Keratinocyte (primary cell): Measurements from ENCODE around the gene ARHGAP45. TPM values are rescaled to one million over a fixed set of nuclear protein-coding genes. Genes with fewer than 3 reads are reported as not detected.
A peak's percentile ranks its signal among the peaks of the same experiment; 100 is the strongest.

ENCODE experiments used
- DNase-seq: peaks from one replicate; pipeline ENCODE4 v3.0.0-alpha.2; 2011; ENCODE audit warnings: low read depth, missing footprints, low spot score
- FAIRE-seq: peaks from 2 replicates; lab custom pipeline; 2011; peaks lifted over from hg19 to GRCh38; lab: Jason Lieb, UNC
- H2AFZ ChIP-seq: 2 replicates; pipeline ENCODE4 v1.6.0; 2012; ENCODE audit warnings: low read length, control low read depth, inconsistent platforms; ENCODE audit not compliant: control insufficient read depth
- H3K27ac ChIP-seq: 2 replicates; pipeline ENCODE4 v1.5.1; 2011; ENCODE audit warnings: low read length; ENCODE audit not compliant: control insufficient read depth, insufficient read depth
- H3K27me3 ChIP-seq: 3 replicates; pipeline ENCODE4 v1.6.0; 2011; ENCODE audit warnings: low read length; ENCODE audit not compliant: control insufficient read depth, insufficient read depth; ENCODE audit errors: extremely low read depth
- H3K36me3 ChIP-seq, 2 experiments: 2 replicates in 1 of 2; 3 replicates in 1 of 2; pipeline ENCODE4 v1.5.1; 2011; ENCODE audit warnings: low read length in 2 of 2, mild to moderate bottlenecking in 1 of 2; ENCODE audit not compliant: control insufficient read depth in 2 of 2, insufficient read depth in 2 of 2; ENCODE audit errors: extremely low read depth in 1 of 2
- H3K4me1 ChIP-seq: 3 replicates; pipeline ENCODE4 v1.5.1; 2011; ENCODE audit warnings: low read length; ENCODE audit not compliant: control insufficient read depth, insufficient read depth; ENCODE audit errors: extremely low read depth
- H3K4me2 ChIP-seq: 3 replicates; pipeline ENCODE4 v1.6.0; 2011; ENCODE audit warnings: low read depth, low read length; ENCODE audit not compliant: control insufficient read depth, insufficient read depth; ENCODE audit errors: extremely low read depth
- H3K4me3 ChIP-seq, 3 experiments: fragments of 200-600 bp in 1 of 3; sonication (generic) in 1 of 3; 2 replicates in 2 of 3; 3 replicates in 1 of 3; pipeline ENCODE4 v1.5.1; 2011 to 2016; ENCODE audit warnings: low read length in 3 of 3, mild to moderate bottlenecking in 3 of 3, control low read depth in 2 of 3, inconsistent platforms in 1 of 3, low read depth in 1 of 3, mixed read lengths in 1 of 3, mixed run types in 1 of 3, moderate library complexity in 1 of 3; ENCODE audit not compliant: control insufficient read depth in 2 of 3, insufficient read depth in 2 of 3; ENCODE audit errors: extremely low read depth in 1 of 3
- H3K79me2 ChIP-seq: 2 replicates; pipeline ENCODE4 v1.6.0; 2012; ENCODE audit warnings: low read length; ENCODE audit not compliant: control insufficient read depth, insufficient read depth
- H3K9ac ChIP-seq: 3 replicates; pipeline ENCODE4 v1.6.0; 2011; ENCODE audit warnings: low read length; ENCODE audit not compliant: control insufficient read depth, insufficient read depth; ENCODE audit errors: extremely low read depth
- H3K9me1 ChIP-seq: 3 replicates; pipeline ENCODE4 v1.6.0; 2011; ENCODE audit warnings: low read length; ENCODE audit not compliant: control insufficient read depth, insufficient read depth; ENCODE audit errors: extremely low read depth
- H3K9me3 ChIP-seq: 2 replicates; pipeline ENCODE4 v1.5.1; 2012; ENCODE audit warnings: low read depth, low read length; ENCODE audit not compliant: control insufficient read depth
- H4K20me1 ChIP-seq: 3 replicates; pipeline ENCODE4 v1.6.0; 2011; ENCODE audit warnings: low read length; ENCODE audit not compliant: control insufficient read depth, insufficient read depth; ENCODE audit errors: extremely low read depth
- EZH2 ChIP-seq: IDR thresholded peaks from one replicate; pipeline ENCODE4 v1.6.1; 2012; ENCODE audit warnings: inconsistent platforms, mild to moderate bottlenecking, low read length, moderate library complexity
- dilution Hi-C: fragments of 300-500 bp; cut with MboI; formaldehyde crosslinking; loops from one replicate; pipeline ENCODE4 v1.7.0; 2020; ENCODE audit warnings: low sequenced_read_pairs; ENCODE audit not compliant: extremely low pct_ligation_motif_present
- polyA plus RNA-seq, 5 experiments: library from polyadenylated mRNA; depleted of rRNA in 3 of 5; stranded (reverse) in 3 of 5; stranded (forward) in 1 of 5; unstranded in 1 of 5; fragments of >200 nt; gene quantifications; 1 replicate in 1 of 5; 2 replicates in 3 of 5; 3 replicates in 1 of 5; pipeline versions ENCODE4 v1.2.1 to v1.2.3, GENCODE V29; 2011 to 2012; ENCODE audit warnings: missing spikeins in 2 of 5, low read depth in 1 of 5, low replicate concordance in 1 of 5
- TF ChIP-seq, protein P1 (sequence below), 3 experiments: IDR thresholded peaks in 1 of 3; conservative IDR thresholded peaks in 1 of 3; optimal IDR thresholded peaks in 1 of 3; 2 replicates in 2 of 3; 3 replicates in 1 of 3; pipeline versions ENCODE3 to v1.5.1; 2011; ENCODE audit warnings: low read length in 3 of 3, mild to moderate bottlenecking in 3 of 3, moderate library complexity in 2 of 3, control low read depth in 1 of 3, inconsistent platforms in 1 of 3; ENCODE audit not compliant: insufficient read depth in 2 of 3; ENCODE audit errors: extremely low read depth in 1 of 3

Gene ARHGAP45
- polyA plus RNA-seq, 1 donor (not counting 4 experiments of a cell fraction or from before 2014, with no cell fraction given), result 0.56 TPM

- Histone ChIP-seq H3K9me3 (no peaks in the 10 kb centered on the region), H3K4me1 (peaks cover 26% of the 10 kb centered on the region), H3K9ac (no peak overlapping the region), H3K4me3 (no peak overlapping the region), H3K27me3 (no peaks in the 10 kb centered on the region), H3K27ac (no peak overlapping the region), H3K9me1 (no peaks in the 10 kb centered on the region), H3K79me2 (peaks cover 2% of the 10 kb centered on the region), H4K20me1 (no peaks in the 10 kb centered on the region), H2AFZ (no peak overlapping the region), H3K36me3 (peaks cover 9 to 12% of the 10 kb centered on the region in 2 experiments), H3K4me2 (no peak overlapping the region)
- TF ChIP-seq, protein P1, sequence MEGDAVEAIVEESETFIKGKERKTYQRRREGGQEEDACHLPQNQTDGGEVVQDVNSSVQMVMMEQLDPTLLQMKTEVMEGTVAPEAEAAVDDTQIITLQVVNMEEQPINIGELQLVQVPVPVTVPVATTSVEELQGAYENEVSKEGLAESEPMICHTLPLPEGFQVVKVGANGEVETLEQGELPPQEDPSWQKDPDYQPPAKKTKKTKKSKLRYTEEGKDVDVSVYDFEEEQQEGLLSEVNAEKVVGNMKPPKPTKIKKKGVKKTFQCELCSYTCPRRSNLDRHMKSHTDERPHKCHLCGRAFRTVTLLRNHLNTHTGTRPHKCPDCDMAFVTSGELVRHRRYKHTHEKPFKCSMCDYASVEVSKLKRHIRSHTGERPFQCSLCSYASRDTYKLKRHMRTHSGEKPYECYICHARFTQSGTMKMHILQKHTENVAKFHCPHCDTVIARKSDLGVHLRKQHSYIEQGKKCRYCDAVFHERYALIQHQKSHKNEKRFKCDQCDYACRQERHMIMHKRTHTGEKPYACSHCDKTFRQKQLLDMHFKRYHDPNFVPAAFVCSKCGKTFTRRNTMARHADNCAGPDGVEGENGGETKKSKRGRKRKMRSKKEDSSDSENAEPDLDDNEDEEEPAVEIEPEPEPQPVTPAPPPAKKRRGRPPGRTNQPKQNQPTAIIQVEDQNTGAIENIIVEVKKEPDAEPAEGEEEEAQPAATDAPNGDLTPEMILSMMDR (optimal IDR thresholded peaks at IDR 0.05 in 1 of 3, IDR thresholded peaks at IDR 0.05 in 1 of 3, conservative IDR thresholded peaks at IDR 0.05 in 1 of 3; ENCODE audit: extremely low read depth in 1 of 3, insufficient read depth in 2 of 3, low read length in 3 of 3), result no peak
- no peak for TF ChIP-seq EZH2
- dilution Hi-C loops, result no loop called here
- FAIRE-seq, result no peak
- DNase-seq, result no peak
Measured at GRCh38 chr19:1105873-1106840, 39.2 kb downstream of the ARHGAP45 start.

DNA sequence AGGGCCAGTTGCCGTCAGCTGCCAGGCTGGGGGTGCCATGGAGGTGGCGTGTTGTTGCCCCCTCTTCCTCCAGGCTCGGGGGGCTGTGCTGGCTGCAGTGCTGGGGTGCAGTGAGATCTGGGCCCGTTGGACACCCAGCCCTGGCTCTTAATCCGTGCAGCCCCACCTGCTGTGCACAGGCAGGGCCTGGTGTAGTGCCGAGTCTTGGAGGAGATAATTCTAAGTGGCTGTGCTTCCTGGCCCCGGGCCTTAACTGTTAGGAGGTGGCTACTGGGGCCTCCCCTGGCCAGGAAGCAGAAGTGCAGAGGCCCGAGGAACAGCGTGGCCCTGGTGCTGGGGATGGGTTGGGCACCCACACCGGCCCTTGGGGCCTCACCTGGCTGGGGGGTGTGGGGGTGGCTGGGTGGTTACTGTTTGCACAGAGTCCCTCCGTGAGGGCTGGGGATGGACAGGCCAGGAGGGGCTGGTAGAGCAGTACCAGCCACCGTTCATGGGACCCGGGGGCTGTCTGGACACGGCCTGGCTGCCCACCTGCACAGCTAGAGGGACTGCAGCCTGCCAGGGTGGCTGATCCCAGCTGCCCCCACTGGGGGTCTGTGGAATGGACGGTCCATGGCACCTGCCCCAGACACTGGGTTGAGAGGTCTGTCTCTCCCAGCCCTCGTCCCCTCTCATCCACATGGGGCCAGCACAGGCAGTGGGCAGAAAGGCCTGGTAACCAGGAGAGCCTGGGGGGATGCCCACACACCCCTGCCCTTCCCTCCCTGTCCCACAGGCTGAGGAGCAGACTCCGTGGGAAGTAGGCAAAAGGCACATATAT, 40.1 kb downstream of the ARHGAP45 start:
- peaks cover 12 to 13% of the 10 kb centered on the region in 2 experiments for H3K36me3 ChIP-seq
- H3K27me3 ChIP-seq, result no peaks in the 10 kb centered on the region
- no peak overlapping the region for H3K27ac ChIP-seq
- DNase-seq (no peak), FAIRE-seq (no peak)
- H3K4me3 ChIP-seq, result no peak overlapping the region
- peaks cover 2% of the 10 kb centered on the region for H3K79me2 ChIP-seq
- no peak overlapping the region for H2AFZ ChIP-seq
- dilution Hi-C loops, result no loop called here
- no peaks in the 10 kb centered on the region for H3K9me3 ChIP-seq
- TF ChIP-seq, protein P1 (optimal IDR thresholded peaks at IDR 0.05 in 1 of 3, IDR thresholded peaks at IDR 0.05 in 1 of 3, conservative IDR thresholded peaks at IDR 0.05 in 1 of 3; ENCODE audit: extremely low read depth in 1 of 3, insufficient read depth in 2 of 3, low read length in 3 of 3), result peak; percentile 18 to 24 (median 18)
- TF ChIP-seq EZH2, result no peak
- H3K9me1 ChIP-seq, result no peaks in the 10 kb centered on the region
- H3K4me1 ChIP-seq, result peaks cover 18% of the 10 kb centered on the region
- no peak overlapping the region for H3K4me2 ChIP-seq
- H3K9ac ChIP-seq, result no peak overlapping the region
- no peaks in the 10 kb centered on the region for H4K20me1 ChIP-seq
